GM19397 (cell line): ENCODE data around the gene CLSTN2.

Experiments
- ATAC-seq: cut with Tn5 transposase; IDR thresholded peaks from one replicate; pipeline ENCODE4 v1.9.1; 2021; ENCODE audit warnings: mild to moderate bottlenecking, moderate library complexity; ENCODE audit not compliant: unreplicated experiment

CLSTN2 gene

DNA sequence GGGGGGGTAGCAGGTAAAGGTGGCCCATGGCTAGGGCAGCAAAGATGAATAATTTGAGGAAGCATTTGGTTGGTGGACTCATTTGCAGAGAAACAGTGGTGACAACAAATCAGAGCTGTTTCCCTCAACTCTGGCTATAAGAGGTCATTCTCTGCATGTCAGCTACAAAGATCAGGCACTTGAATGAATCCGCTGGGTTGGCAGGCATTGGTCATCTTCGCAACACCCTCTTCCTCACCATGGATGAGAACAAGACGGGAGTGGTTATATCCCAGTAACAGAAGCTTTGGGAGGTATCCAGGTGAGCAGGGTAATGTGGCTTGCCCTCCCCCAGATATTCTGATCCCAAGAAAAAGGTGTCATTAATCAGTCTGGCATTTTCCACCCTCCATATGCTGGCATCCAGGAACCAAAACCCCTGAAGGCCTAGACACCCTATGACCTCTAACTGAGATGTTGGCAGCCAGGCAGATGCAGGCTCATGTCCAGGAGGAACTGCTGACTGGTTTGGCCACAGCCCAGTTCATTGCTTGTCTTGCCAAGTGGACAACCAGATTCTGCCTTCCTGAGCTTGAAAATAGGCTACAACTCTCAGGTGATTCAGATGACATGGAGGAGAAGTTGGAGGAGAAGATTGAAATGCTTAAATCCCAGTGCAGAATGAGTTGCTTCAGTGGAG, 634.0 kb downstream of the CLSTN2 start:
- no peak for ATAC-seq

DNA sequence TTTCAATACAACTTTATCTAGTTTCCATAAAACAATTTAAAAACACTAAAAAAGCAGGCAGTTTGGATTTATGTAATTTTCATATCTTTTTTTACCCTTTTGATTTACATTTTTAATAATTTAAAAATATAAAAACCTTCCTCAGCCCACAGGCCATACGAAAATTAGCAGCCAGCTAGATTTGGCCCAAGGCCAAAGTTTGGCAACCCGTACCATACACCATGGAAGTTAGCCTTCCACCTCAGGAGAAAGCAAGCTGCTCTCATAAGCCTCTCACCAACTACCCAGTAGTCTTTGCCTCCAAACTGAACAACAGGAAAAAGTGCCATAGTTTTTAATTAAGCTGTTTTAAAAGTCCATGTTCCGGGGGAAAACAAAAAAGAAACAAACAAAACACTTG, 635.6 kb downstream of the CLSTN2 start:
- no peak for ATAC-seq

DNA sequence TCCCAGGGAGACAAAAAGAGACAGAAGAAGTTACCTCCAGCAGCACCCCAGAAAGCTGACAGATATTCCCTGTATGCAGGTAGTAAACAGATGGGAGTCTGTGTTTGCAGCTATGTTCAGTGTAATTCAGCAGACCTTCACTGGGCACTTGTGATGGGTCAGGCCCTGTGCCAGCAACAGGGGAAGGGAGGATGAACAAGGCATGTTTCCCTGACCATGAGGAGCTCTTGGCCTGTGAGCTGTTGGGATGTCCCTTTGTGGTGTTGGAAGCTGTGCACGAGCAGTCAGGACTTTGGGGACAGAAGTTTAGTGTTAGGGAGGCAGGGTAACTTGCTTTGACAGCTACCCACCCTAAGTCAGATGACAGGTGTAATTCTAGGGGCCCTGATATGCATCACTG, 636.9 kb downstream of the CLSTN2 start:
- ATAC-seq: no peak

DNA sequence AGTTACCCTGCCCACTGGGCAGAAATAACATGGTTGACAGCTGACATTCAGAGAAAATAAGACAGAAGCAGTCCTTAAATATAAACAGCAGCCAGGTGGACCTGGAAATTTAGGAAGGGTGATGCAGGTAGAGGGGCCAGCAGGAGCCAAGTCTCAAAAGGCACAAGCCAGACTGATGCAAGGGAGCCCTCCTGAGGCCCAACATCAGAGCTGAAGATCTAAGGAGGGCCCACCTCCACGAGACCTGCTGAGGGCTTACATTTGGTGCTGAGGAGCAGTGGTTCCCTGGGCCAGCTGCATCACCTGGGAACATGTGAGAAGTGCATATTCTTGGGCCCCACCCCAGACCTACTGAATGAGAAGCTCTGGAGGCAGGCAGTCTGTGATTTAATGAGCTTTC, 637.3 kb downstream of the CLSTN2 start:
- ATAC-seq: no peak

DNA sequence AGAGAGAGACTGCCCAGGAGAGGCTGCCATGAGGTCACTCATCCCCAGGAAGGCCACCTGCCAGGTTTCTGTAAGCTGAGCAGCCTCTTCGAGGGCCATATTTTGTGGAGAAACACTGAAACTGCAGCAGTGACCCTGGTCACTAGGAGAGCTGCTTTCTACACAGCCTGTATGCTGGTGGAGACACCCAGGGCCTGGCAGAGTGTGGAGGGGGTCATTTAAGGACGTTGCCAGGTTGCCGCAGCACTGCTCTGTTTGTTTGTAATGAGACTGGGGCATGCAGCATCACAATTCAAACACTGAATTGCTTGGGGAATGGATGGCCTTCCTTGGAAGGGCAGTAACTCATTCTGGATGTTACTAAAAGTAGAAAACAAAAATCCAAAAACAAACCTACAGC, 638.0 kb downstream of the CLSTN2 start:
- no peak for ATAC-seq

DNA sequence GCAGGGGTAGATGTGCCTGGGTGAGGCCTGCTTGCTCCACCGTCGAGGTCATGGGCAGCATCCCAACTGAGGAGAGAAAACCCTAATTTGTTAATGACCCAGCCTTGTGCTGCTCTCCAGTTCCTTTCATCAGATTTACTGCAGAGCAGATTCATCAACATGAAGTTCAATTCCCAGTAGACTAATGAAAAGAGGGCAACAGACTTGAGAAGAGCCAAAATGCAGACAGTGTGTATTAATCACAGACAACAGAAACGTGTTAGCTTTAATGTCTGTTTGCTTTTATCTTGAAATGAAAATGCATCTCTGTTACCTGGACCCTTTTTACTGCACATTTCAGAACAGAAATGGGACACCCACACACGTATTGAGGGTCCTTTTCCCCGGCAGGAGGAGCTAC, 639.4 kb downstream of the CLSTN2 start:
- ATAC-seq: no peak

DNA sequence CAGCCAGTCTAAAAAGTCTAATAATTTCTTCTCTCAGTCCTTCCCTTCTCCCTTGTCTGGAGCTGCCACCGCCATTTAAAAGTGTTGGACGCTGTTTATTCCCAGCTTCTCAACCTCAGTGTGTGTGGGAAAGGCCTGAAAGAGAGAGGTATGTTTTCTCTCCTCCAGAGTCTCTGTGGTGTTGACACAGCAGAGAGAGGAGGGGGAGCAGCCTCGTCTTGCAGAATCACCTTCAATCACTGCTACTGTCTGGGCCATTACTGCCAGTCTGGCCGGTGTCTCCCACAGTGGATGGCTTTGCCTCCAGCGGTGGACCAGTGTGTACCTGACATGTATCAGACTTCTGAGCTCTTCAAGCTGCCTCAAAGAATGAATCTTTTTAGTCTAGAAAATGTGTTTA, 641.5 kb downstream of the CLSTN2 start:
- no peak for ATAC-seq

DNA sequence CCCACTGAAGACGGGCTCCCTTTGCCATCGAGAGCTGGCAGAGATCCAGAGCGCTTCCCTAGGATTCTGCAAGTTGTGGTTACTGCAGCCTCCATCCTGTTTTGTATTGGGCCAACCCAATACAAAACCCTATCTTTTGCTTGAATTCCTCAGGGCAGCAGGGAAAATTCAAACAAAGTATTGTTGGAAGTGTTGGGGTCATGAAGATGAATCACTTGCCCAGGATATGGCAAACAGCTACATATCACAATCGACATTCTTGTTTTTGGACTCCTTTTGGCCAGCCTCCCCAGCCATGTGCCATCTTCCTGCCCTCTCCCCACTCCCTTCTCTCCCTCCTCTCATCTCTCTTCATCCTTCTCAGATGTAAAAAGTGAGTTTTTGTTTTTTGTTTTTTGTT, 642.9 kb downstream of the CLSTN2 start:
- no peak for ATAC-seq

DNA sequence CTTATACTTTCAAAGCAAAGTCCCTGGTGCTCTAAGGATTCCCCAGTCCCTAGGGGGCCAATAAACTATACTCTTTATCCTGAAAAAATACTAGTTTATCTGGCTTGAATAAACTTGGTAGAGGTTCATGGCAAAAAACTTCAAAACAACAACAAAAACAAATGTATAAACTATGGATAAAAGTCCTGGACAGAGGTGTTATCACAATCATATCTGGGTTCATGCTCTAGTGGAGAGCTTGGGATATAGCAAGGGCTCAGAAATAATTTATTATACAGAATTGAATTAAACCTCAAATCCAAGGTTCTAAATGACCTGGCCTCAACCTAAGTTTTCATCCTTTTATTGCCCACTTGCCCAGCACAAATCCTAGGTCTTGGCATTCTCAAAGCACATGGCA, 644.3 kb downstream of the CLSTN2 start:
- no peak for ATAC-seq

DNA sequence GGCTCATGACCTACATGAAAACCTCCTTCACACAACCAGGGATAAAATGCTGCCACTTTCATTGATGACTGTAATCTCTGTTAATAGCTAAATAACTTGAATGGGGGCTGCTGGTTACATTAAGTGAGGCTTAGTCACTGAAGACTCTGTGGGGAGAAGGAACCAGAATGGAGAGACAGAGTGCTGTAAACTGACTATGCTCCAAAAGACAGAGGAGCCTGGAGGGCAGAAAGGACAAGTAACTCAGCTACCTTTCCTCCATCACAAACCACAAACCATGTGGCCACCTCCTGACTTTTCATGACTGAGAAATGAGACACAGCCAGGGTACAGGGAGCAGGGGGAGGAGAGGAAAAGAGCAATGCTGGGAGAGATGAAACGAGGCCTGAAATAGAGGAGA, 645.8 kb downstream of the CLSTN2 start:
- no peak for ATAC-seq

DNA sequence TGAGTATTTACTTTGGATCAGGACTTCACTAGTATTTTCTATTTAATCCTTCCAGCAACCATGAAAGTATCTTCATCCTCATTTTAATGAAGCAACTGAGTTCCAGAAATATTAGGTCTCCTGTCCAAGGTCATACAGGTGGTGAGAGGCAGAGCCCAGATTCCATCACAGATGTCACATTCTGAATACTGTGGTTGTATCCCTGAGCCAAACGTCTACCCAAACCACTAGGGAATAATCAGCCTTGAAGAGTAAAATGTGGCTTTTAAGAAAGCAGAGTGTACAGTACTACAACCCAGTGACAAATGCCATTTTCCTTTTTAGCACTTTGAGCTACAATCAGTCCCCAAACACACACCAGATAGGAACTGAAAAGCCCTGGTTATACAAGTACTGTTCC, 649.6 kb downstream of the CLSTN2 start:
- no peak for ATAC-seq

DNA sequence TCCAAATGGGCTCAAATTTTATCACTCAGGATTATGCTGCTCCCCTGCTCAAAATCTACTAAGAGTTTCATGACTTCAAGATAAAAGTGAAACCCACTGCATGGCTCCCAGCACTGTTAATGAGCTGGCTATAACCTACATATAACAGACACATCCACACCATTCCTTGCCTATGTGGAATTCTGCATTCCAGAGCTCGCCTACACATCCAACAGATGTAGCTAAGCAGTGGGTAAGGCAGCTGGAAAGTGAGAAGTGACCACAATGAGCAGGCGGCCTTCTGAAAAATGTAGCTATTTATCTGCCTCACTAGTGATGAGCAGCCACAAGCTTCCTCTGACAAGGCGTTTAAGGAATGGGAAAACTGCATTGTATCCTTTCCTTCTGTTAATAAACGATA, 650.8 kb downstream of the CLSTN2 start:
- ATAC-seq: no peak

DNA sequence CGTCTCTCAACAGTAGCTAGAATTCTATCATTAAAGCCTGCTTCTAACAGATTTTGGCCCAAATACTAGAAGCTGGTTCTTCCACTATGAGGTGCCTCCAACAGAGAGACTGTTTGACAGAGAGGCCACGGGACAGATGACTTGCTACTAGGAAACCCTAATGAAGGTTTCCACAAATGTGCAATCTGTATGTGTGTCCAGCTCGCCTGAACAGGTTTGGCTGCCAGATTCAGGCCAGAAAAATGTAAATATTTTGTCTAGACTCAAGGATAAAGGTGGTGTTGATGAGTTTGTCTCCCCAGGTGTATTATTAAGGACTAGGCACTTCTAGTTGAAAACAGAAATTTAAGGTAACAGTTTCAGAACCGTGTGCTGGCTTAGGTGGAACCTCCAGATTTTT, 651.3 kb downstream of the CLSTN2 start:
- no peak for ATAC-seq

DNA sequence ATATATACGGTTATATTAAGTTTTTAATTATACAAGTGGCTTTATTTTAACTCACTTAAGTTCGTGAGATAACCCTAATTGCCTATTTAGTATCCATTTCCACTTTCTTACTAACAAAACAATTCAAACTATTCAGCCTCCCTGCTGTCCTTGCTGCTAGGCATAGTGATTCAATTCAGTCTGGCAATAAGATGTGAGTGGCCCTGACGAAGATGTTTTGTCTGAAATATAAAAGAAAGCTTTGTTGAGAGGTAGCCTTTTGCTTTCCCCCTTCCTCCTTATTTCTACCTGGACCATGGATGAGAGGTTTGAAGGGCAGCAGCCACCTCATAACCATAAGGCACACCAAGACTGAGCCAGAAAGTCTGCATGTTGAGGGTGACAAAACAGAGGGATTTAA, 653.6 kb downstream of the CLSTN2 start:
- no peak for ATAC-seq

DNA sequence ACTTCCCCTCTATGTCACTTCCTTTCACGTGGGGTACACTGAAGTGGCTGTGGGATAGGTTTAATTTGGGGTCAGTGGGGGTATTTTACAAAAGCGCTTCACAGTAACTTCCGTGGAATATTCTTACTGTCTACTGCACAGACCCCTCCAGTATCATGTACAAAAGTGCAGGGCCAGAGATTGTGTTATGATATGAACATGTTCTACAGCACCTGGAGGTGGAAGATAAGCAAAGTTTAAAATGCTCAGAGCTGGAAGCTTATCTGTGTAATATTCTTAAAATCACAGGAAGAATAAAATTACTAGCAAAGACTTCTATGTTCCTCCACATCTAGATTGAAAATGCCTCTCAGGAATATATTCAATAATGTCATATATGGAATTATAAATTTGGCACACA, 658.8 kb downstream of the CLSTN2 start:
- no peak for ATAC-seq

DNA sequence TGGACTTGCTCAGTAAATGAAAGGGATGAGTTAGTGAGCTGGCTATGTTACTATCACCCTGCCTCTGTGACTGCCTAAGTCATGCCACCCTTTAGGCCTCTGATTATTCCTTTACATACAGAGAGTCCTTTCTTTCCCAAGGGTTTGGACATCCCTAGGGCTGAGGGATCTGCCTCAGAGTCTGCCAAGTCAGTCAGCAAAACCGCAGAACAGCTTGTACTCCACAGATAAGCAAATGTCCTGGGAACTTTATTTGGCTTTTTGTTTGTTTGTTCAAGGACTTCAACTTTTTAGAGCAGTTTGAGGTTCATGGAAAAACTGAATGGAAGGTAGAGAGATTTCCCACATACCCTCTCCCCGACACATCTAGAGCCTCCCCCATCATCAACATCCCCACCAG, 660.3 kb downstream of the CLSTN2 start:
- ATAC-seq: no peak

DNA sequence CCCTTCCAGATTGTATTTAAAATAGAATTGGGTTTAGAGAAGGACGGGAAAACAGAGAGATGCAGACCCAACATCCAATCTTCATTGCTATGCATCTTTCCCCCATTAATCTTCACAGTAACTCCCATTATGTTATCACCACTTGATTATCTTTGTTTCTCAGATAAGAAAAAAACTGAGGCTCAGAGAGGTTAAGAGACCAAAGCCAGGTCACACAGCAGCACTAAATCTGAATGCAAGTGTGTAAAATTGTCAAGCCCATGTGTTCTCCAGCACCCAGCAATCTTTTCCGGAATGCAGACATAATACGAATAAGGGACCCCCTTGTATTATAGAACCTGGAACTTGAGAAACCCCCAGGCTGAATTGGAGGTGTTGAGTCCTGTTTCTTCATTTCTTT, 662.4 kb downstream of the CLSTN2 start:
- ATAC-seq: no peak

DNA sequence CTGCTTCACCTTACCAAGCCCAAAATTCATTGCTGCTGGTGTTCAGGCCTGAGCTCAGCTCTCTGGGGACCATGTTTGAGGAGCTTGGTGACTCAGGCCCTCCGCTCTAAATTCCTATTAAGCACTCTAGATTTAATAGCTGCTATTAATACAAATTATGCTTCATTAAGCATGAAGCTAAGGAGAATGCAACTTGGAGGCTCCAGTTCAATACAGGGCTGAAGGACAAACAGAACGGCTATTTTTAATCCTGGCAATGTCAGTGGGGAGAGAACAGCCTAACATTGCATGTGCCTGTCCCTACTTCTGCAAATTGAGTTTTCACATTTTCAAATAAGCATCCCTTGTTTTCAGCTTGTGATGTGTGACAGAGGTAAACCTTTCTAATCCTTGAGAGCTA, 662.8 kb downstream of the CLSTN2 start:
- ATAC-seq: no peak

DNA sequence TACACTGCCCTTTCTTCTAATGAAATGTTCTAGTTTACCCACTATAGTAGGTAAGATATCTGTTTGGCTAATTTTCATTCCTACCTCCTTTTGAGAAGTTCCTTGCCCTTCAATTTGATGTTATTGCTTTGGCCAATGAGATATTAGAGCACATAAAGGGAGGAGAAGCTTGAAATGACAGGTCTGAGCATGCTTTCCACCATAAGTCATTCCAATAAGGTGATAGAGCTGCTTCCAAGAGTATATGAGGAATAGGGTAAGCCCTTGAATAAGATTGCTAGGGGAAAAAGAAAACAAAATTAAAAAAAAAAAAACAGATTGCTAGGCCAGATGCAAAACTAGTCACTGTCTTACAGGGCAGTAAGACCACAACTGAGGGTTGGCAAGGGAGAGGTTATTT, 664.0 kb downstream of the CLSTN2 start:
- ATAC-seq: no peak

DNA sequence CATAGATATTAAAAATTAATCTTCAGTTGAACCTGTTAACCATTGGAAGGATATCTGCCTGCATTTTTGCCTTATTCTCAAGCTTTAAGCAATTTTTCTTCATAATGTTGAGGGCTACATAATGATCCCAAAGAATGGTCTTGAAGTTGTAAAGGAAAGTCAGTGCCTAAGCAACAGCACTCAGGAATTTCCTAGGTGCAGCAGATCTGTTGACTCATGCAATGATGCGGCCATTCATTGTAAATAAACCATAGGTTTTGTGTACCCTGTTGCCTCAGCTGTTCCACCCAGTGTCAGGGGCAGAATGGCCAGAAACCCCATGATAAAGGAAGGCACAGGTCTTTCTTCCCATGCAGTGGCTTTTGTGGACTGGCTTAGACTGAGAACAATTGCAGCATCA, 664.5 kb downstream of the CLSTN2 start:
- no peak for ATAC-seq

DNA sequence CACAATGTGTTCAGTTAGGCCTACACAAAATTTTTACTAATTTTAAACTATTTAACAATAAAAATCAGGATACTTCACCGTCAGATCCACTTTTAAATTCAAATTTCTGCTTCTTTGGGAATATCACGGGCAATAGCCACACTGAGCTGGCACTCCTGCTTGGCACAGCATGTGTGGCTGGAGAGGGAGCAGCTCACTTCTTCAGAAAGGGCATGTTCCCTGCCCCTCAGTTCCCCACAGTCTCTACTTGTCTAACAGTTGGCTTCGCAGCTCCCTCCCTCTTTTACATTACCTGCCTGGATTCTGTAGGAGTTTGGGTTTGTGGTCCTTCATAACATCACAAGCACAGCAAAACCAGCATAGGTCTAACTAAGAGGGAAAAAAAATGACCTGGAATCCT, 666.9 kb downstream of the CLSTN2 start:
- no peak for ATAC-seq

DNA sequence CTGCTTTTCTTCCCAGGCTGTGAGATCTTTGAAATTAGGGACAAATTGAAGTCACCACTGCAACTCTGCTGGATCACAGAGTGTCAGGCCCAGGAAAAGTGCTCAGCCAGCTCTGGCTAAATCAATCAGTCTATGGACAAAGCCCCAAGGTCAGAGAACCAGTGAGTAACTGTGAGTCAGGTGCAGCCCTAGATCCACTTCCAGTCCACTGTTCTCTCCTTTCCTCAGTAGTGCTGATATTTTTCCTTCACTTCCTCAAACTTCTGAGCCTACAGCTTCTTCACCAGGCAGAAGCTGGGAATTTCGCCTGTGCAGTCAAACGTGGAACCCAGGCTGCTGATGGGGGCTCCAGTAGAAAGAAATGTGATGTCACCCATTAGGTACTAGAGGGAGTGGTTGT, 667.8 kb downstream of the CLSTN2 start:
- ATAC-seq: no peak

DNA sequence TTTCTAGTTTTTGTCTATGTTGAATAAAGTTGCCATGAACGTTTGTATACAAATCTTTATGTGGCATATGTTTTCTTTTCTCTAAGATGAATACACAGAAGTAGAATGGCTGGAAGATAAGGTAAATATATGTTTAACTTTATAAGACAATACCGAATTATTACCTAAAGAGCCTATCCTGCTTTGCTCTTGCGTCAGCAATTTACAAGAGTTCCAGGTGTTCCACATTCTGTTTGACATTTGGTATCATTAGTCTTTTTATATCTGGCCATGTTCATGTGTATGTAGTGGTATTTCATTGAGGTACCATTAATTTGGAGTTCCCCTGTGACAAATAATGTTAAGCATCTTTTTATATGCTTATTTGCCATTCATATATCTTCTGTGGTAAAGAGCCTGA, 668.8 kb downstream of the CLSTN2 start:
- no peak for ATAC-seq

DNA sequence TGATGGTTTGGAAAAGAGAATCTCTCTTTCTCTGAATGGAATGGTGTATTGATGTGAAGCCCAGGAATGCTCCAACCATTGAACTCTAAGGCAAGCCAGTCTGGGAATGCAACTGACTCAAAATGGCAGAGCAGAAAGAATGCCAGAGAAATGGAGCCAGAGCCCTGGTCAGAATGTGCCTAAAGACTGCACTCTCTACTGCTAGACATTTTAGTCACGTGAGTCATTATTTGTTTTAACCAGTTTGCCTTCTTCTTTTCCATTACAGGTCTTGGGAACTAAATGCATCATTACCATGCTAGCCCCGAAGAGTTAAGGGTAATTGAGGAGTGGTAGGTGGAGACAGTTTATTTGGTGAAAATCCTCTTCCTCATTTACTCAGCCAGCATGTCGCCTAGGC, 675.6 kb downstream of the CLSTN2 start:
- no peak for ATAC-seq
